NT2/D1 (cell line): ENCODE data around the gene TRH.

ENCODE experiments used
- DNase-seq: peaks from one replicate; pipeline ENCODE4 v3.0.0-alpha.2; 2011; ENCODE audit warnings: low read depth, low spot score
- H3K27me3 ChIP-seq: 2 replicates; pipeline ENCODE4 v1.6.0; 2011; ENCODE audit warnings: mild to moderate bottlenecking; ENCODE audit not compliant: insufficient read length, insufficient read depth
- H3K36me3 ChIP-seq: 2 replicates; pipeline ENCODE4 v1.6.1; 2011; ENCODE audit warnings: mild to moderate bottlenecking, low read length, mixed read lengths; ENCODE audit not compliant: insufficient read depth, insufficient read length
- H3K4me1 ChIP-seq: 2 replicates; pipeline ENCODE4 v1.5.1; 2011; ENCODE audit not compliant: insufficient read depth, insufficient read length
- H3K4me3 ChIP-seq: 2 replicates; pipeline ENCODE4 v1.5.1; 2011; ENCODE audit warnings: low read depth; ENCODE audit not compliant: insufficient read length
- H3K9ac ChIP-seq: 2 replicates; pipeline ENCODE4 v1.6.0; 2011; ENCODE audit warnings: low read depth; ENCODE audit not compliant: insufficient read length
- H3K9me3 ChIP-seq: 2 replicates; pipeline ENCODE4 v1.5.1; 2011; ENCODE audit warnings: mild to moderate bottlenecking, low read length; ENCODE audit not compliant: insufficient read depth
- SUZ12 ChIP-seq: IDR thresholded peaks from 2 replicates; pipeline ENCODE4 v1.6.1; 2011; ENCODE audit not compliant: insufficient read length, insufficient read depth; ENCODE audit errors: extremely low read depth
- YY1 ChIP-seq: IDR thresholded peaks from 2 replicates; pipeline ENCODE4 v1.6.1; 2011; ENCODE audit not compliant: insufficient read length, insufficient read depth
- ZNF274 ChIP-seq: IDR thresholded peaks from 2 replicates; pipeline ENCODE4 v1.6.1; 2011; ENCODE audit warnings: mild to moderate bottlenecking, low read depth, low read length

TRH gene

GRCh38 chr3:129965937-129966336 is 8.6 kb upstream of the TRH start:
- TF ChIP-seq ZNF274 (no peak), SUZ12 (no peak), YY1 (no peak)
- DNase-seq: no peak
- Histone ChIP-seq H3K4me3 (no peak overlapping the region), H3K36me3 (no peaks in the 10 kb centered on the region), H3K9me3 (no peaks in the 10 kb centered on the region), H3K9ac (no peak overlapping the region), H3K4me1 (peaks cover 4% of the 10 kb centered on the region), H3K27me3 (peaks cover 21% of the 10 kb centered on the region)

- TF ChIP-seq ZNF274 (no peak), SUZ12 (no peak), YY1 (no peak)
- peaks cover 21% of the 10 kb centered on the region for H3K27me3 ChIP-seq
- DNase-seq: no peak
Observed at GRCh38 chr3:129966876-129967275, 7.6 kb upstream of the TRH start.

DNA sequence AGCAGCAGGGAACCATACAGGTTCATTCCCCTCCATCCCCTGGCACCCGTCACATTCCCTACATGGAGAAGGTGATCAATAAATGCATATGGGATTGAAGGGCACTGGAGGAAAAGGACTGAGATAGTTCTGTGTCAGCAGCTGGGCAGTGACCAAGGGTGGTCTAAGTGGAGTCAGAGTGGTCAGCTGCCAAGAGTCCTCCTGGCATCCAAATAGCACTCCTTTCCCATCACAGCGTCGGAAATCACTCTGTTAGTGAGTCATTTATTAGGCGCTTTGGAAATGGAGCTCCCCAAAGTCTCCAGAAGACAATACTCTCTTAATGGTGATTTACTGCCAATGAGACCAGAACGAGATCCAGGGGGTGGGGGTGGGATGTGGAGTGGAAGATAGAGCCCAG is 6.8 kb upstream of the TRH start:
- no peaks in the 10 kb centered on the region for H3K36me3 ChIP-seq
- peaks cover 4% of the 10 kb centered on the region for H3K4me1 ChIP-seq
- H3K4me3 ChIP-seq: no peak overlapping the region
- H3K9me3 ChIP-seq: no peaks in the 10 kb centered on the region
- H3K9ac ChIP-seq: no peak overlapping the region
- H3K27me3 ChIP-seq: peaks cover 28% of the 10 kb centered on the region
- DNase-seq: no peak
- no peak for TF ChIP-seq ZNF274
- no peak for TF ChIP-seq SUZ12
- no peak for TF ChIP-seq YY1

More at GRCh38 chr3:129966876-129967275, 7.6 kb upstream of the TRH start:
- no peak overlapping the region for H3K9ac ChIP-seq
- H3K4me3 ChIP-seq: no peak overlapping the region
- no peaks in the 10 kb centered on the region for H3K36me3 ChIP-seq
- H3K4me1 ChIP-seq: peaks cover 4% of the 10 kb centered on the region
- no peaks in the 10 kb centered on the region for H3K9me3 ChIP-seq

GRCh38 chr3:129971351-129972052 is 3.0 kb upstream of the TRH start:
- DNase-seq: peak; percentile 27
- H3K4me3 ChIP-seq: peak overlapping the region; percentile 17
- H3K27me3 ChIP-seq: peaks cover 62% of the 10 kb centered on the region
- H3K9ac ChIP-seq: no peak overlapping the region
- H3K4me1 ChIP-seq: peaks cover 17% of the 10 kb centered on the region
- TF ChIP-seq SUZ12: no peak
- no peak for TF ChIP-seq ZNF274
- TF ChIP-seq YY1: no peak
- no peaks in the 10 kb centered on the region for H3K36me3 ChIP-seq
- H3K9me3 ChIP-seq: no peaks in the 10 kb centered on the region

DNA sequence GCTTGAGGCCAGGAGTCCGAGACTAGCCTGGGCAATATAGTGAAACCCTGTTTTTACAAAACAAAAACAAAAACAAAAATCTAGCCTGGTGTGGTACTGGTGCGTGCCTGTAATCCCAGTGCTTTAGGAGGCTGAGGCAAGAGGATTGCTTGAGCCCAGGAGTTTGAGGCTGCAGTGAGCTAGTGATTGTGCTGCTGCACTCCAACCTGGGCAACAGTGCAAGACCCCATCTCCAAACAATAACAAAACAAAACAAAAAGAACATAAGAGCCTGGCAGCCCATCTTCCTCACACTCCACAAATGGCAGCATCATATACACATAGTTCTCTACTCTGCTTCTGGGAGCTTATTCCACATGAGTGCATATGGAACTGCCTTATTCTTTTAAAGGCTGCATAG is 2.2 kb upstream of the TRH start:
- DNase-seq: no peak
- Histone ChIP-seq H3K27me3 (peaks cover 65% of the 10 kb centered on the region), H3K4me1 (peaks cover 17% of the 10 kb centered on the region), H3K36me3 (no peaks in the 10 kb centered on the region), H3K4me3 (no peak overlapping the region), H3K9me3 (no peaks in the 10 kb centered on the region), H3K9ac (no peak overlapping the region)
- TF ChIP-seq ZNF274 (no peak), SUZ12 (no peak), YY1 (no peak)

GRCh38 chr3:129973853-129974563 is 512 bp upstream of the TRH start:
- TF ChIP-seq ZNF274 (no peak), SUZ12 (no peak), YY1 (no peak)
- Histone ChIP-seq H3K9me3 (no peaks in the 10 kb centered on the region), H3K36me3 (no peaks in the 10 kb centered on the region), H3K4me3 (peak overlapping the region; percentile 50), H3K9ac (peak overlapping the region; percentile 65), H3K27me3 (peaks cover 71% of the 10 kb centered on the region), H3K4me1 (peaks cover 17% of the 10 kb centered on the region)
- DNase-seq: no peak

GRCh38 chr3:129974833-129975704 is 549 bp downstream of the TRH start:
- Histone ChIP-seq H3K36me3 (no peaks in the 10 kb centered on the region), H3K4me1 (peaks cover 17% of the 10 kb centered on the region), H3K27me3 (peaks cover 78% of the 10 kb centered on the region), H3K4me3 (peak overlapping the region; percentile 50), H3K9me3 (no peaks in the 10 kb centered on the region), H3K9ac (peak overlapping the region; percentile 65)
- TF ChIP-seq SUZ12 (peak; percentile 96), YY1 (no peak), ZNF274 (no peak)
- no peak for DNase-seq
